Measurements from ENCODE around the gene CLK2.
A peak's percentile ranks its signal among the peaks of the same experiment; 100 is the strongest.
"Not testable (repeated sequence)": the region's sequence is repeated elsewhere in the genome, so short reads cannot be mapped to it uniquely, and the experiment has no call there.

Gene CLK2

GRCh38 chr1:155263067-155263466 lies 10.2 kb downstream of the CLK2 start:
- DNase-seq = no peak

GRCh38 chr1:155261852-155262673 lies 11.2 kb downstream of the CLK2 start, which contains the start of gene SCAMP3:
Gene SCAMP3 (minus strand): TSS chr1:155262360. CDS start chr1:155262151, 209 bp downstream.
- peak; percentile 98 for DNase-seq

- DNase-seq = no peak
Measured at GRCh38 chr1:155261493-155261851, 11.8 kb downstream of the CLK2 start.

- no peak for DNase-seq
Measured at GRCh38 chr1:155260276-155260675, 13.0 kb downstream of the CLK2 start.

- no peak for DNase-seq
Measured at GRCh38 chr1:155256058-155256852, 17.0 kb downstream of the CLK2 start.

- peak; percentile 97 for DNase-seq
Measured at GRCh38 chr1:155255243-155256007, 17.9 kb downstream of the CLK2 start, which contains the start of gene ENTREP3. Gene ENTREP3 (minus strand): TSS chr1:155255483. CDS start chr1:155254877, 606 bp downstream.

GRCh38 chr1:155254714-155255242 lies 18.5 kb downstream of the CLK2 start:
- DNase-seq = peak; percentile 55

GRCh38 chr1:155254228-155254713 lies 19.0 kb downstream of the CLK2 start:
- no peak for DNase-seq

- no peak for DNase-seq
Measured at GRCh38 chr1:155253797-155254196, 19.5 kb downstream of the CLK2 start.

GRCh38 chr1:155253208-155253607 lies 20.1 kb downstream of the CLK2 start:
- no peak for DNase-seq

GRCh38 chr1:155251566-155251965 lies 21.7 kb downstream of the CLK2 start:
- no peak for DNase-seq

- peak; percentile 98 for DNase-seq
Measured at GRCh38 chr1:155250633-155251449, 22.5 kb downstream of the CLK2 start.

- no peak for DNase-seq
Measured at GRCh38 chr1:155250246-155250632, 23.1 kb downstream of the CLK2 start.

GRCh38 chr1:155247667-155248553 lies 25.4 kb downstream of the CLK2 start:
- no peak for DNase-seq

GRCh38 chr1:155246796-155247195 lies 26.5 kb downstream of the CLK2 start:
- not testable (repeated sequence) for DNase-seq

- no peak for DNase-seq
Measured at GRCh38 chr1:155245163-155245524, 28.2 kb downstream of the CLK2 start.

- DNase-seq = peak; percentile 100
Measured at GRCh38 chr1:155244368-155245162, 28.7 kb downstream of the CLK2 start.

- peak; percentile 14 for DNase-seq
Measured at GRCh38 chr1:155242805-155243358, 30.4 kb downstream of the CLK2 start.

- no peak for DNase-seq
Measured at GRCh38 chr1:155241841-155242264, 31.5 kb downstream of the CLK2 start.
